AG04450 (cell line): ENCODE measurements around the gene CRHR2. TPM values are rescaled to one million over a fixed set of nuclear protein-coding genes. Genes with fewer than 3 reads are reported as not detected.

Experiments
- CTCF ChIA-PET: fragments of 300-600, 350-600 bp; formaldehyde crosslinking; extraction: SDS; loops from one replicate; lab custom pipeline; 2022; ENCODE audit warnings: antibody characterized with exemption, inconsistent platforms; lab: Charles Lee
- POLR2A ChIA-PET: fragments of 350-600 bp; formaldehyde crosslinking; extraction: SDS; loops from one replicate; lab custom pipeline; 2021; ENCODE audit warnings: antibody characterized with exemption, inconsistent platforms; lab: Yijun Ruan, JAX
- DNase-seq: peaks from one replicate; pipeline ENCODE4 v3.0.0-alpha.2; 2011; ENCODE audit warnings: low read depth, low spot score
- H3K27ac ChIP-seq: one replicate; pipeline ENCODE4 v1.5.1; 2012; ENCODE audit warnings: low read depth, low read length, control low read depth
- H3K27me3 ChIP-seq: one replicate; pipeline ENCODE4 v1.6.0; 2012; ENCODE audit warnings: low read length; ENCODE audit not compliant: control insufficient read depth, insufficient read depth
- H3K4me3 ChIP-seq: 2 replicates; pipeline ENCODE4 v1.5.1; 2011; ENCODE audit warnings: mild to moderate bottlenecking, low read depth, low read length, control low read depth
- H3K9me3 ChIP-seq: 2 replicates; pipeline ENCODE4 v1.5.1; 2012; ENCODE audit warnings: low read length; ENCODE audit not compliant: control insufficient read depth, insufficient read depth
- CTCF ChIP-seq: IDR thresholded peaks from 2 replicates; pipeline ENCODE4 v1.5.1; 2011; ENCODE audit warnings: low read depth, low read length, control low read depth, inconsistent platforms
- polyA plus RNA-seq: library from polyadenylated mRNA; depleted of rRNA; stranded (reverse); fragments of >200 nt; gene quantifications from 2 replicates; pipeline ENCODE4 v1.2.3, GENCODE V29; 2011; rRNA removed

Gene CRHR2
- polyA plus RNA-seq, 1 experiment: not detected

GRCh38 chr7:30604901-30605300 is 77.4 kb downstream of the CRHR2 start:
- H3K27ac ChIP-seq: no peak overlapping the region

More at GRCh38 chr7:30604901-30605300, 77.4 kb downstream of the CRHR2 start:
- DNase-seq: no peak
- POLR2A ChIA-PET: no interaction called here
- TF ChIP-seq CTCF: no peak
- CTCF ChIA-PET: interaction anchor here (0.8 to 1.4 kb wide), 2 partner anchors 10 to 14 kb away, joined by 3 read pairs; no protein-coding TSS in a partner anchor
- no peak overlapping the region for H3K4me3 ChIP-seq
- H3K9me3 ChIP-seq: no peaks in the 10 kb centered on the region
- no peaks in the 10 kb centered on the region for H3K27me3 ChIP-seq

Other genes starting within 250 kb of the CRHR2 start
- 3.3 and 3.5 TPM in 2 replicates for gene NOD1, start 203.7 kb downstream of the CRHR2 start, polyA plus RNA-seq
- 19.8 and 24.4 TPM in 2 replicates for gene GGCT, start 177.6 kb downstream of the CRHR2 start, polyA plus RNA-seq
- 749 and 829 TPM in 2 replicates for gene GARS1, start 87.6 kb downstream of the CRHR2 start, polyA plus RNA-seq
- 6.6 and 7.6 TPM in 2 replicates for gene INMT, start 69.7 kb upstream of the CRHR2 start, polyA plus RNA-seq
- 1.8 and 2.4 TPM in 2 replicates for gene MINDY4, start 89.0 kb upstream of the CRHR2 start, polyA plus RNA-seq
- gene AQP1, start 229.4 kb upstream of the CRHR2 start, polyA plus RNA-seq: 0.32 and 0.36 TPM in 2 replicates